ENCODE results near the gene CIT.

CIT gene

GRCh38 chr12:119682639-119683252, 194.4 kb downstream of the CIT start:
- TF ChIP-seq FOXP2 (optimal IDR thresholded peaks at IDR 0.05; ENCODE audit: borderline replicate concordance, extremely low read depth, extremely low read length, insufficient read depth) (no peak), POLR2AphosphoS5 (IDR thresholded peaks at IDR 0.05; ENCODE audit: low read depth, low read length) (no peak), TAF1 (IDR thresholded peaks at IDR 0.05; ENCODE audit: borderline replicate concordance, insufficient read depth, low read length) (no peak), SIN3A (IDR thresholded peaks at IDR 0.05; ENCODE audit: borderline replicate concordance, insufficient read depth, low read length) (no peak)
- TF ChIP-seq, protein P1, sequence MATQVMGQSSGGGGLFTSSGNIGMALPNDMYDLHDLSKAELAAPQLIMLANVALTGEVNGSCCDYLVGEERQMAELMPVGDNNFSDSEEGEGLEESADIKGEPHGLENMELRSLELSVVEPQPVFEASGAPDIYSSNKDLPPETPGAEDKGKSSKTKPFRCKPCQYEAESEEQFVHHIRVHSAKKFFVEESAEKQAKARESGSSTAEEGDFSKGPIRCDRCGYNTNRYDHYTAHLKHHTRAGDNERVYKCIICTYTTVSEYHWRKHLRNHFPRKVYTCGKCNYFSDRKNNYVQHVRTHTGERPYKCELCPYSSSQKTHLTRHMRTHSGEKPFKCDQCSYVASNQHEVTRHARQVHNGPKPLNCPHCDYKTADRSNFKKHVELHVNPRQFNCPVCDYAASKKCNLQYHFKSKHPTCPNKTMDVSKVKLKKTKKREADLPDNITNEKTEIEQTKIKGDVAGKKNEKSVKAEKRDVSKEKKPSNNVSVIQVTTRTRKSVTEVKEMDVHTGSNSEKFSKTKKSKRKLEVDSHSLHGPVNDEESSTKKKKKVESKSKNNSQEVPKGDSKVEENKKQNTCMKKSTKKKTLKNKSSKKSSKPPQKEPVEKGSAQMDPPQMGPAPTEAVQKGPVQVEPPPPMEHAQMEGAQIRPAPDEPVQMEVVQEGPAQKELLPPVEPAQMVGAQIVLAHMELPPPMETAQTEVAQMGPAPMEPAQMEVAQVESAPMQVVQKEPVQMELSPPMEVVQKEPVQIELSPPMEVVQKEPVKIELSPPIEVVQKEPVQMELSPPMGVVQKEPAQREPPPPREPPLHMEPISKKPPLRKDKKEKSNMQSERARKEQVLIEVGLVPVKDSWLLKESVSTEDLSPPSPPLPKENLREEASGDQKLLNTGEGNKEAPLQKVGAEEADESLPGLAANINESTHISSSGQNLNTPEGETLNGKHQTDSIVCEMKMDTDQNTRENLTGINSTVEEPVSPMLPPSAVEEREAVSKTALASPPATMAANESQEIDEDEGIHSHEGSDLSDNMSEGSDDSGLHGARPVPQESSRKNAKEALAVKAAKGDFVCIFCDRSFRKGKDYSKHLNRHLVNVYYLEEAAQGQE (IDR thresholded peaks at IDR 0.05; ENCODE audit: insufficient read depth in 1 of 2, low read depth in 2 of 2, low read length in 2 of 2): no peak

- TF ChIP-seq, protein P1 (IDR thresholded peaks at IDR 0.05; ENCODE audit: insufficient read depth in 1 of 2, low read depth in 2 of 2, low read length in 2 of 2): no peak
- TF ChIP-seq SIN3A (IDR thresholded peaks at IDR 0.05; ENCODE audit: borderline replicate concordance, insufficient read depth, low read length) (no peak), FOXP2 (optimal IDR thresholded peaks at IDR 0.05; ENCODE audit: borderline replicate concordance, extremely low read depth, extremely low read length, insufficient read depth) (no peak), POLR2AphosphoS5 (IDR thresholded peaks at IDR 0.05; ENCODE audit: low read depth, low read length) (no peak)
Observed at GRCh38 chr12:119681728-119682638, 195.1 kb downstream of the CIT start.

- TF ChIP-seq TAF1 (IDR thresholded peaks at IDR 0.05; ENCODE audit: borderline replicate concordance, insufficient read depth, low read length): no peak
- TF ChIP-seq FOXP2 (optimal IDR thresholded peaks at IDR 0.05; ENCODE audit: borderline replicate concordance, extremely low read depth, extremely low read length, insufficient read depth): no peak
- TF ChIP-seq POLR2AphosphoS5 (IDR thresholded peaks at IDR 0.05; ENCODE audit: low read depth, low read length): no peak
- TF ChIP-seq SIN3A (IDR thresholded peaks at IDR 0.05; ENCODE audit: borderline replicate concordance, insufficient read depth, low read length): no peak
- TF ChIP-seq, protein P1 (IDR thresholded peaks at IDR 0.05; ENCODE audit: insufficient read depth in 1 of 2, low read depth in 2 of 2, low read length in 2 of 2): no peak
Observed at GRCh38 chr12:119681111-119681510, 196.0 kb downstream of the CIT start.

DNA sequence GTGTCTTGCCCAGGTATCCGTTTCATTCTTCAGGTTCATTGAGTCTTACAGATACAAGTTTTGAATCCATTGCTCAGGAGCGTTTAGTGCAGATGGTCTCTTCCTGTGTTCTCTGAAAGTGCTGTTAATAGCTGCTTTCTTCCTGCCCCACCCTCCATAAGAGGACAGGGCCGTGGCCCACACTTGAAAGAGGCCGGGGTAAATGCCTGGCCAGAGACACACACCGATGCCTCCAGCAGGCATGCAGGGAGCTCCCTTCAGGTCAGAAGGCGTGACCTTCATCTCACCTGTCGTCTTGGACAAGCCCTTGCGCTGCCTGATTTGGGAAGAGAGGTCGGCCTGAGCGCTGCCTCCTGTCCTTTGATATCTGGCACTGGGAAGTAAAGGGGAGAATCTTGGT, 197.6 kb downstream of the CIT start:
- TF ChIP-seq POLR2AphosphoS5 (IDR thresholded peaks at IDR 0.05; ENCODE audit: low read depth, low read length) (no peak), SIN3A (IDR thresholded peaks at IDR 0.05; ENCODE audit: borderline replicate concordance, insufficient read depth, low read length) (no peak), FOXP2 (optimal IDR thresholded peaks at IDR 0.05; ENCODE audit: borderline replicate concordance, extremely low read depth, extremely low read length, insufficient read depth) (no peak), TAF1 (IDR thresholded peaks at IDR 0.05; ENCODE audit: borderline replicate concordance, insufficient read depth, low read length) (no peak)
- TF ChIP-seq, protein P1 (IDR thresholded peaks at IDR 0.05; ENCODE audit: insufficient read depth in 1 of 2, low read depth in 2 of 2, low read length in 2 of 2): no peak
